NCI-H128 (cell line): ENCODE results near the gene KPNA2.
"Not testable (repeated sequence)": the region's sequence is repeated elsewhere in the genome, so short reads cannot be mapped to it uniquely, and the experiment has no call there.

Experiments
- DNase-seq: peaks from one replicate; lab custom pipeline; 2025; ENCODE audit not compliant: unreplicated experiment; lab: John Stamatoyannopoulos, UW

KPNA2 gene

DNA sequence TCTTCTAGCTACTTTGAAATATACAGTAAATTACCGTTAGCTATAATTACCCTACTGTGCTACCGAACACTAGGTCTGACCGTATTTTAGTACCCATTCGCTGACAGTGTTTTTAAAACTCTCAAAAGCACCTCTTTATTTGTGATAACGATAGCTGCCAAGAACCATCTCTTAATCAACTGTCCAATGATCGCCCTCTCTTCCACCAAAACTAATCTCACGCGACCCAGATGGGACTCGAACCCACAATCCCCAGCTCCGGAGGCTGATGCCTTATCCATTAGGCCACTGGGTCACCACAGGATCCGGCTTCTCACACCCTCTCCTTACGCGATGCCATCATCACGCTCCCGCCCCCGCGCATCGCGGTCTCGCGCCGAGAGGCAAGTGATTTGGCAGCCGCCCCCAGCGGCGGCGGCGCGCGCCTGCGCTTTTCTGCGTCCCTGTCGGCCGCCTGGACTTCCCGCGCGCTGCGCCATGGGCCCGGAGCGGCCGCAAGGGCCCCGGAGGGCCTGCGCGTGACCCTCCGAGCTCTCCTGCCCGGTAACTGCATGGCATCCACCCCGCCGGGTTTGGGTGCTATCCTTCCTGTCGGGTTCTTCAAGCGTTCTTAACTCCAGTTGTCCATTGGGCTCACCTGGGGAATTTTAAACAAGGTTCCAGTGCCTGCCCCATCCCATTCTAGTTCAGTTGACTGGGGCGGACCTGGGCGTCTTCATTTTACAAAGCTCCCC, 15.7 kb upstream of the KPNA2 start:
- DNase-seq = peak; percentile 77

DNA sequence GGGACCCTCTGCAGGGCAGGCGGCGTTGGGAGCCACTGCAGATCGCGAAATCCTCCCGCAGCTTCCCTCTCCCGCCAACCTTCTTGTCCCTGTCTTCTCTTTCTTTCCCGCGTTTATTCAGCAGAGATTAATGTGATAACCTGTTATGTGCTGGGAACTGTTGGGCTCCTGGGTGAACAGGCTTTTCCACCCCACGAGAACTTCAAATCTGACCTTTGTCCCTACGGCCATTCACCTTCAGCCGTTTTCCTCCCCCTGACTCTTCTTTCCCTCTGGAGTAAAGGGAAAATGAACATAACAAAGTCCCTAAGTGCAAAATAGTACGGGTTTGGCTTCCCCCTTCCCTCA, 15.2 kb upstream of the KPNA2 start:
- no peak for DNase-seq

DNA sequence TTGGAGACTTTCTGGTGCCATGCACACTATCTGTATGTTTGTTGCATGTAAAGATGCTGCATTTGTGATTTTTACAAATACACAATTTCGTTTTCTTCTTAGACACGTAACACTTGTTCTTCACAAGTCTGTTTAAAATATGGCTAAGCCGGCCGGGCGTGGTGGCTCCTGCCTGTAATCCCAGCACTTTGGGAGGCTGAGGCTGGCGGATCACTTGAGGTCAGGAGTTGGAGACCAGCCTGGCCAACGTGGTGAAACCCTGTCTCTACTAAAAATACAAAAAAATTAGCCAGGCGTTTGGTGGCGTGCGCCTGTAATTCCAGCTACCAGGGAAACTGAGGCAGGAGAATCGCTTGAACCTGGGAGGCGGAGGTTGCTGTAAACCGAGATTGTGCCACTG, 14.7 kb upstream of the KPNA2 start:
- not testable (repeated sequence) for DNase-seq

DNA sequence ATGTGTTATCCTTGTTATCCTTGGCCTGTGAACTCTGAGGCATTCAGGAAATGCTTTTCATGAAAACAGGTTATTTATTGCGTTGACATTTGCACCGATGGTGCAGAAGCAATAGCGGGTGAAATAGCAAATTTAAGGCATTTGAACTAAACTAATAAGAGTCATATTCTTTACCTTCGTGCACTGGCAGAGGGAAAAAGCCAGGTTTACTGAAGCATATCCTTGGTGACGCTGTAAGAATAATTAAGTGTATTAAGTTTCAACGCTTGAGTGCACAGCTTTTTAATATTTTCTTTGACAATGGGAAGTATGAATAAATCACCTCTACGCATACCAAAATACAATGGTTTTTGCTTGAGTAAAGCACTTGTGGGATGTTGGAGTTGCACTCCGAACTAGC, 13.6 kb upstream of the KPNA2 start:
- no peak for DNase-seq

DNA sequence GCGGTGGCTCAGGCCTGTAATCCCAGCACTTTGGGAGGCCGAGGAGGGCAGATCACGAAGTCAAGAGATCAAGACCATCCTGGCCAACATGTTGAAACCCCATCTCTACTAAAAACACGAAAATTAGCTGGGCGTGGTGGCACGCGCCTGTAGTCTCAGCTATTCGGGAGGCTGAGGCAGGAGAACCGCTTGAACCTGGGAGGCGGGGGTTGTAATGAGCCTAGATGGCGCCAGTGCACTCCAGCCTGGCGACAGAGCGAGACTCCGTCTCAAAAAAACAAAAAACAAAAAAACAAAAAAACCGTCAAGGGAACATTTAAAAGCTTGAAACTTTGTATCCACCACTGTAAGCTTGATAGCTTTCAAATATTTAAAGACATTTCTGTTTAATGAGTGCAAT, 13.0 kb upstream of the KPNA2 start:
- not testable (repeated sequence) for DNase-seq

DNA sequence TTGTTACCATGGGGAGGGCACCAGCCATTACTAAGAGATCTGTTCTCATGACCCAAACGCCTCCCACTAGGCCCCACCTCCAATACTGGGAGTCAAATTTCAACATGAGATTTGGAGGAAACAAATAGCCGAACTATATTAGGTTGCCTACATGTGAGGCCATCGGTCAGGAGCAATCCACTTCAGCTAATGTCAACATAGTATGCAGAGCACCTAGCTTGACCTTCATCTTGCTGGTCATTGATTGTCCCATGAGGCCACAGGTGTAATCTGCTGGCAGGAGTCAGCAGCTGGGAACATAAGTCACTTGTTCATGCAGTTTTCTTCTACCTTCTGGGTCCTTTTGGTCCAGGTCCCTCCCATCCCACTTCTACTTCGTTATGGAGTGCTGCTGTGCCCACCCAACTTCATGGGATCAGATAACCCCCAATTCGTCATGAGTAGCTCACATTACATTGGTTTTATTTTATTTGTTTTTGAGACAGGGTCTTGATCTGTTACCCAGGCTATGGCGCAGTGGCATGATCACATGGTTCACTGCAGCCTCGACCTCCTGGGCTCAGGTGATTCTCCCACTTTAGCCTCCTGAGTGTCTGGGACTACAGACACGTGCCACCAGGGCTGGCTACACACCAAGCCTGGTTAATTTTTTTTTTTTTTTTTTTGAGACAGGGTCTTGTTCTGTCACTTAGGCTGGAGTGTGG, 5.9 kb upstream of the KPNA2 start:
- DNase-seq = no peak

DNA sequence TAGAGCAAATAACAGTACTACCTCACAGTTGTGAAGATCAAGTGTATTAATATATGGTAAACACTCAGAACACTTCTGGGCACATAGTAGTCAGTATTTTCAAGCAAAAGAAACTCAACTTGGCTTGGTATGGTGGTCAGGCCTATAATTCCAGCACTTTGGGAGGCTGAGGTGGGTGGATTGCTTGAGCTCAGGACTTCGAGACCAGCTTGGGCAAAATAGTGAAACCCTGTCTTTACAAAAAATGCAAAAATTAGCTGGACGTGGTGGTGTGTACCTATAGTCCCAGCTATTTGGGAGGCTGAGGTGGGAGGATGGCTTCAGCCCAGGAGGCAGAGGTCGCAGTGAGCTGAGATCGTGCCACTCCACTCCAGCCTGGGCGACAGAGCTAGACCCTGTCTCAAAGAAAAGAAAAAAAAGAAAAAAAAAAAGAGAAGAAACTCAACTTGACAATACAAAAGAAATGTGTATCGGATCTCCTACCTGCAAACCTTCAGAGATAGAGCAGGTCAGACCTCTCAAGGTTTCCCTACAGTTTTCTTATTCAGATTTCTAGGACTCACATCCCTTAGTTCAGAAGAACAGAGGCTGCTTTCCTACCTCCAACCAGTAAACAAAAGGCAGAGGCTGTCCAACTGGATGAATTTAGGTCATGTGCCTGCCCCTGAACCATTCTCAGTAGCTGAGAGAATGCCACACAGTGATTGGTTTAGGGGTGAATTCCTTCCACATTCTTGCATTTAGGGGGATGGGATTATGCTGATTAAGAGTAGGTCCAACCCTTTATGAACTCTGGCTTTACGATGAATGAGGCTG, 1.7 kb upstream of the KPNA2 start:
- no peak for DNase-seq

DNA sequence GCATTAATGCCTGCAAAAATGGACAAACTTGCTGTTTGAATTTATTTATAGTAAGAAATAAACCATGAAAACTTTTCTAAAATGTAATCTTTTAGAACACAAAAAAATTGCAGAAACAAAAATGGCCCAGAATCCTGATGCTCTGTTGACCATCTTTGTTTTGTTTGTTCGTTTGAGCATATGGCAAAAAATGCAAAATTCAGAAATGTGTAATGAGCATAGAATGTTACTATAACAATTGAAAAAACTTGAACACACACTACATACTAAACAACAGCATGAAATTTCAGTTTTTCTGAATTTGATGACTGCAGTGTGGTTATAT, 1.1 kb upstream of the KPNA2 start:
- DNase-seq = no peak

DNA sequence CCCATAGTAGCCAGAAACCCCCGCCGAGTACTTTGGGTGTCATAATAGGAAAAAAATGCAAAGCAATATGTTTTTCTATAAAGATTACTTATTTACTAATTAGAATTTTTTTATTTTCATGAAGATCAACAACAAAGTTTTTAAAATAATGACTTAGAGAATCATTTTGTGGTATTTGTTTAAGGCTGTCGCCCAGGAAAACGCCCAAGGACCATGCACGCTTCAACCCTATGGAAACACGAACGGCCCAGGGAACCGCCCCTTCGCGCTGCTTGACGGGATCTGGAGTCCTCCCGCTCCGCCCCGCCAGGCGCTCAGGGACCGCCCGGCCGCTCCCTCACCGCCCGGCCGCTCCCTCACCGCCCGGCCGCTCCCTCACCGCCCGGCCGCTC, 408 bp upstream of the KPNA2 start:
- DNase-seq = peak; percentile 96

DNA sequence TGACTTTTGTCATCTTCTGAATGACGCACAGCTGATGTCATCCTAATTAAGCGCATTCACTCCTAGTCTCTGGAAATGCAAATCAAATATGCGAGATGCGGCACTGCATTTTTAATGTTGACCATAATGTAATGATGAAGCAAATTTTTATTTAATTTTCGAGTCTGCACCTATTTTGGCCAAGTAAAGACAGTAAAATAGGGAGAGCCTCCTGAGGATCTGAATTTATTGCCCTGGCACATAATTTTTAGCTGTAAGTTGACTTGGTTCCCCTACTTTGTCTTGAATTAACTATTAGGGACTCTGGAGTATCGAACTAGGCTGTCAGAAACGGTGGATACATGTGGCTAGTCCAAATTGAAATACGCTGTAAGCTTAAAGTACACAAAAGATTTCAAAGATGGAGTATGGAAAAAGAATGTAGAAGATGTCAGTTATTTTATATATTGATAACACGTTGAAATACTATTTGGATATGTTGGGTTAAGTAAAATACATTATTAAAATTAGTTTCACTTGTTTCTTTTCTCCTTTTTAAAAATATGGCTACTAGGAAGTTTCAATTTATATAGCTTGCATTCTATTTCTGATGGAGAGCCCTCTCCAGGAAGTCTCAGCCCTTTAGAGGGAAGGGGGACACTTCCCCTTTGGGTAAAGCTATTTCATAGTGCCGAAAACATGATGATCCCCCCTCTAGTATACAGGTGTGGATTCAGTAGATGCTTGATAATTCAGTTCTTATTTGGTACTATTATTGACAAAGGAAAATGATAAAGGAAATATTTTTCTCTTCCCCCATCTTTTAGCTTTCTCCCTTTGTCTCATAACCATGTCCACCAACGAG, 991 bp downstream of the KPNA2 start:
- no peak for DNase-seq

DNA sequence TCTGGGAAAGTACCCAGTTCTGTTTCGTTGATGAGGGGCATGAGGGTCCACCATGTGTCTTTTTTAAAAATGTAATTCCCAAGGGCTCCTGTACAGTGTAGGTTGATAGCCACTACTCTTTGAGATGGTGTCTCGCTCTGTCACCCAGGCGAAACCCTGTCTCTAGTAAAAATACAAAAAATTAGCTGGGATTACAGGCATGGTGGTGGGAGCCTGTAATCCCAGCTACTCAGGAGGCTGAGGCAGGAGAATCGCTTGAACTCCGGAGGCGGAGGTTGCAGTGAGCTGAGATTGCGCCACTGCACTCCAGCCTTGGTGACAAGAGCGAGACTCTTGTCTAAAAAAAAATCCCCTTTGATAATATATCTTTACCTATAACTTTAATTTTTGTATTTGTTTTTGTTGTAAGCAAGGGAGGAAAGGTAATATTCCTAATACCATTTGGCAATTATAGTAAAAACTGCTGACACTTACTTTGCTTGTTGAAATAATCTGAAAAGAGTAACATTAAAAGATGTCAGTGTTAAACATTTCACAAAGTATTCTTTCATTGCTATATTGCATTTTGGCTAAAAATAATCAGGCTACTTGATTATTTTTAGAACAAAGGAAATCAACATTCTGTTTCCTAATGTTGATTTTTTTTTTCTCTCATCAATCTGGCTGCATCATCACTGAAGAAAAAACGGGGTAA, 11.8 kb downstream of the KPNA2 start:
- DNase-seq = no peak

DNA sequence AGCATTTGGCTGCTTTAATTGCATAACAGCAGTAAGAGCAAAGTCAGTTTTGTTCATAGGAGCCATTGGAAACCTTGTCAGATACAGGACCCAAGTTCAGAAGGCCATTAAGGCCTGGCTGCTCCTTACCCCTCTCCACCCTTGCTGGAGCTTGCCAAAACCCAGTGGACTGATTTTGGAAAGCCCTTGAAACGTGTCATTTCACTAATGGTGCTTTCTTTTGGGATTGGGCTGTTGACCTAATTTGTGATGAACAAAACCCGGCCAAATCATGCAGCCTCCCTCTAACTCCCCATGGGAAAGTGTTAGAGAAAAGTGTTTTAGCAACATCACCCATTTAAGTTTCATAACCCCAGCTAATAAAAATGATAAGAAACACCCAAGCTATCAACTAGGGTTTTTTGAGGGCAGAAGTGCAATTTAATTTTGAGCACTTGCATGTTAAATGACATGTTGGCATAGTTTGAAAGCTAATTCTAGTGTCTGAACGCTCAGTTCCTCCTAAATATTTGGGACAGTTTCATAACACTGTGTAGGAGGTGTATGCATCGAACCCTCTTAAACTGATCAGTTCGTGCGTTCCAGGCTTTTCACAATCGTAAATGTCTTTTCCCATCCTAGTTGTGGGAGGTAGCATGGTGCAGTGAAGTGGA, 12.5 kb downstream of the KPNA2 start:
- not testable (repeated sequence) for DNase-seq

DNA sequence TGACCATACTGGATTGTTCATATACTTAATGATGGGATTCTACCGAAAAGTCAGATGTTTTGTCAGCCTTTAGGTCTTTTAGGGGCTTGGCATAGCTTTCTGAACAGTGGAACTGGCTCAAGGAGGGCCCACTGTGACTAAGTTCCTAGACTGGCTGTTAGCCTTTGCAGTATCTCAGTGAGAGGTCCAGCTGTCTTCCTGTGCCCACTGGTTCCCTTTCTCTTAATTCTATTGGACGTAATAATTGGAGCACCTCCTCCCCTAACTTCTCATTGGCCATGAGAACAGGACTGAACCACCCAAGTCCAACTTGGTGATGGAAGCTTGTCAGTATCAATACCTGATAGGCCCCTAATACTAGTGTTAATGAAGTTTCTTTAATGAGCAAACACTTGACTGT, 13.5 kb downstream of the KPNA2 start:
- no peak for DNase-seq

DNA sequence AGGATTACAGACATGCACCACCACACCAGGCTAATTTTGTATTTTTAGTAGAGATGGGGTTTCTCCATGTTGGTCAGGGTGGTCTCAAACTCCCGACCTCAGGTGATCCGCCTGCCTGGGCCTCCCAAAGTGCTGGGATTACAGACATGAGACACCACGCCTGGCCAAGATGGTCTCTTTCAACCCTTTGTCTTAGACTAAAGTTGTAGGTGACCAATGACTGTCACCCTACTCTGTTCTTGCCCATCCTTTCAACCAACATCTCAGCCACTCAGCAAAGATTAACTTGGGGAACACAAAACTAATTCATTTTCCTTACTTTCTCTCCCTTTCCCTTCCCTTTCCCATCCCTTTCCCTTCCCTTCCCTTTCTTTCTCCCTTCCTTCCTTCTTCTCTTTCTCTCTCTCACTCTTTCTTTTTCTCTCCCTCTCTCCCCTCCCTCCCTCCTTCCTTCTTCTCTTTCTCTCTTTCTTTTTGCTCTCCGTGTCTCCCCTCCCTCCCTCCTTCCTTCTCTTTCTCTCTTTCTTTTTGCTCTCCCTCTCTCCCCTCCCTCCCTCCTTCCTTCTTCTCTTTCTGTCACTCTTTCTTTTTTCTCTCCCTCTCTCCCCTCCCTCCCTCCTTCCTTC, 14.4 kb downstream of the KPNA2 start:
- DNase-seq = not testable (repeated sequence)

DNA sequence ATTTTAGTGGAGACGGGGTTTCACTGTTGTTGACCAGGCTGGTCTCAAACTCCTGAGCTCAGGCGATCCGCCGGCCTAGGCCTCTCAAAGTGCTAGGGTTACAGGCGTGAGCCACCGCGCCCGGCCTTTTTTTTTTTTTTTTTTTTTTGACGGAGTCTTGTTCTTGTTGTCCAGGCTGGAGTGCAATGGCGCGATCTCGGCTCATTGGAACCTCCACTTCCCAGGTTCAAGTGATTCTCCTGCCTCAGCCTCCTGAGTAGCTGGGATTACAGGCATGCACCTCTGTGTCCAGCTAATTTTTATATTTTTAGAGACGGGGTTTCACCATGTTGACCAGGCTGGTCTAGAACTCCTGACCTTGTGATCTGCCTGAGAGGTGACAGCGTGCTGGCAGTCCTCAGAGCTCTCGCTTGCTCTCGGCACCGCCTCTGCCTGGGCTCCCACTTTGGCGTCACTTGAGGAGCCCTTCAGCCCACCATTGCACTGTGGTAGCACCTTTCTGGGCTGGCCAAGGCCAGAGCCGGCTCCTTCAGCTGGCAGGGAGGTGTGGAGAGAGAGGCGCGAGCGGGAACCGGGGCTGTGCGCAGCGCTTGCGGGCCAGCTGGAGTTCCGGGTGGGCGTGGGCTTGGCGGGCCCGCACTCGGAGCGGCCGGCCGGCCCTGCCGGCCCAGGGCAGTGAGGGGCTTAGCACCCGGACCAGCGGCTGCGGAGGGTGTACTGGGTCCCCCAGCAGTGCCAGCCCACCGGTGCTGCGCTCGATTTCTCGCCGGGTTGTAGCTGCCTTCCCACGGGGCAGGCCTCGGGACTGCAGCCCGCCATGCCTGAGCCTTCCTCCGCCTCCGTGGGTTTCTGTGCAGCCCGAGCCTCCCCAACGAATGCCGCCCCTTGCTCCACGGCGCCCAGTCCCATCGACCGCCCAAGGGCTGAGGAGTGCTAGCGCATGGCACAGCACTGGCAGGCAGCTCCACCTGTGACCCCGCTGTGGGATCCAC, 16.1 kb downstream of the KPNA2 start:
- DNase-seq = not testable (repeated sequence)

DNA sequence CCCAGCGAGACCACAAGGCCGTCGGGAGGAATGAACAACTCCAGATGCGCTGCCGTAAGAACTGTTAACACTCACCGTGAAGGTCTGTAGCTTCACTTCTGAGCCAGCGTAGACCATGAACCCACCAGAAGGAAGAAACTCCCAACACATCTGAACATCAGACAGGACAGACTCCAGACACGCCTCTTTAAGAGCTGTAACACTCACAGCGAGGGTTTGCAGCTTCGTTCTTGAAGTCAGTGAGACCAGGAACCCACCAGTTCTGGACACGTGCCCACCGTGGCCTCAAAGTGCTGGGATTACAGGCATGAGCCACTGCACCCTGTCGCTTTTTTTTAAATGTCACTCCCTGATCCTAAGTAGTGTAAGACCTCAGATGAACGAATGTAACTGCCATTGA, 17.3 kb downstream of the KPNA2 start:
- DNase-seq = no peak

DNA sequence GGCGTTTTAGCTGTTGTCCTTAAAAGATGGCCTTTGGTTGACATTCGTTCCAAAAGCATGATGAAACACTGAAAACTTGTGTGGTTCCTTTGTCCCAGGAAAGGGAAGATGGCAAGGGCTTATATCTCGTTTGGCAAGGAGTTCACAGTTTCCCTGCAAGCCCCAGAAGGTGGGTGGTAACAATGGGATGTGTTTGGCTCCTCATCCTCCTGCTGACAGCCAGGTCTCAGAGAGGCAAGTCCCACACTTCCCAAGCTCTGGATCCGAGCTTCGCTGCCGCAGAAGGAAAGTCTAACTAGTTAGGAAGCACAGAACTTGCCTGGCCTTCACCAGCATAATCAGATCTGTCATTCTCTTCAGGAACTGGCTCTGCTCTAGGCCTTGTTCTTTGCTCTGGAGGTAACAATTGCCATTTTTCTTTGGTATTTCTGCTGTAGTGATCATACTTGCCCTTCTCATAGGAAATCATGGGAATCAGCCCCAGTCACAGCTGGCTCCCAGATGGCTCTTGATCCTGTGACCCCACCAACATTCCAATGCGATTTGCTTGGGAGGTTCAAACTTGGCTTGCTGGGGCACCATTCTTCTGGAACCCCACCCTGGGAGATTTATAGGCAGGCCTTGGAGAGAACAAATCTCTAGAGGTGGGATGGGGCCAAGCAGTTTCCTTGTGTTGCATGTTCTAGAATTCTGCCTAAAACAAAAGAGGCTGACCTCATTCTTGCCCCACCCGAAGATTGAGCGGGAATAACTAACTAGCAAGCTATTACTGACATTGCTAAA, 17.9 kb downstream of the KPNA2 start:
- DNase-seq = no peak
